Ovary (tissue), 1 donor: ENCODE measurements around the gene CXXC4.

Experiments
- EP300 ChIP-seq: sonication (generic); formaldehyde crosslinking; IDR thresholded peaks from one replicate; pipeline ENCODE4 v1.6.1; 2017; ENCODE audit warnings: antibody characterized with exemption
- POLR2A ChIP-seq: fragments of 450-650 bp; IDR thresholded peaks from one replicate; pipeline ENCODE4 v1.6.1; 2017; ENCODE audit warnings: antibody characterized with exemption, mild to moderate bottlenecking, moderate library complexity

GRCh38 chr4:104504536-104504935 lies 9.8 kb upstream of the CXXC4 start:
- TF ChIP-seq POLR2A (no peak), EP300 (no peak)
